Heart right ventricle (tissue), 16 donors: Measurements from ENCODE around the gene DLGAP1. TPM values are rescaled to one million over a fixed set of nuclear protein-coding genes. Genes with fewer than 3 reads are reported as not detected.
"Not testable (repeated sequence)": the region's sequence is repeated elsewhere in the genome, so short reads cannot be mapped to it uniquely, and the experiment has no call there.

Experiments
- ATAC-seq, 8 donors: fragments of 200-7000 bp; cut with Tn5 transposase; one replicate each; pipeline ENCODE4 v1.9.1; 2020; ENCODE audit warnings: mild to moderate bottlenecking in 8 of 8, moderate library complexity in 8 of 8, moderate number of reproducible peaks in 1 of 8
- DNase-seq, 2 donors: peaks; one replicate each; pipeline ENCODE4 v3.0.0-alpha.2; 2020
- H3K27ac ChIP-seq, 10 donors: fragments of 200-600 bp; sonication (generic) in 2 of 10; one replicate each; pipeline versions ENCODE4 v1.5.0 to v1.8.0; 2020 to 2022; ENCODE audit warnings: mild to moderate bottlenecking in 3 of 10
- H3K27me3 ChIP-seq, 7 donors: fragments of 200-600 bp; one replicate each; pipeline ENCODE4 v1.8.0; 2021 to 2022; ENCODE audit warnings: mild to moderate bottlenecking in 2 of 7
- H3K36me3 ChIP-seq, 9 donors: fragments of 200-600 bp; sonication (generic) in 1 of 9; one replicate each; pipeline versions ENCODE4 v1.5.0 to v1.8.0; 2020 to 2022; ENCODE audit warnings: mild to moderate bottlenecking in 2 of 9
- H3K4me1 ChIP-seq, 9 donors: fragments of 200-600 bp; sonication (generic) in 1 of 9; one replicate each; pipeline versions ENCODE4 v1.5.0 to v1.8.0; 2020 to 2022; ENCODE audit warnings: mild to moderate bottlenecking in 4 of 9
- H3K4me3 ChIP-seq, 10 donors: fragments of 200-600 bp; sonication (generic) in 2 of 10; one replicate each; pipeline versions ENCODE4 v1.5.0 to v1.8.0; 2020 to 2022; ENCODE audit warnings: mild to moderate bottlenecking in 7 of 10, moderate library complexity in 2 of 10
- H3K9me3 ChIP-seq, 11 donors: fragments of 200-600 bp in 10 of 11; sonication (generic) in 2 of 11; one replicate each; pipeline versions ENCODE4 v1.5.0 to v1.8.0; 2013 to 2022; ENCODE audit warnings: mild to moderate bottlenecking in 2 of 11, control low read depth in 1 of 11, moderate library complexity in 1 of 11
- WGBS, 2 donors: extraction: QIAGEN DNeasy Blood & Tissue Kit; methylation state at CpG; one replicate each; pipeline ENCODE4 v1.1.7; 2013; ENCODE audit warnings: inconsistent platforms in 1 of 2; 5-methylcytosine and 5-hydroxymethylcytosine counted together
- intact Hi-C, 10 donors: fragments of 100-400 bp; cut with DNase I; formaldehyde crosslinking; loops; one replicate each; pipeline versions ENCODE4 v1.11.1 to v1.14.2; 2022
- polyA plus RNA-seq, 2 donors: library from polyadenylated mRNA; stranded (reverse); fragments of 200-250 nt; gene quantifications; one replicate each; pipeline ENCODE4 v1.2.3, GENCODE V29; 2013
- total RNA-seq, 10 donors: library from RNA; stranded (reverse); fragmentation: NEBNext Ultra II Directional in 3 of 10; extraction: Animal tissue kit (Norgen Biotek cat#: 25700) in 3 of 10; gene quantifications; one replicate each; pipeline versions ENCODE4 v1.2.1 to v1.2.4, GENCODE V29; 2021 to 2023
- TF ChIP-seq, protein P1 (sequence below), 9 donors: fragments of 200-600 bp; sonication (generic) in 2 of 9; IDR thresholded peaks; one replicate each; pipeline versions ENCODE4 v1.5.0 to v1.8.0; 2021 to 2022; ENCODE audit warnings: antibody characterized with exemption in 9 of 9, mild to moderate bottlenecking in 5 of 9, moderate library complexity in 1 of 9
- donor health status: Arrhythmogenic right ventricular cardiomyopathy.
- donor health status: ischemic (EF 13 %, LVEDD 7.1; RV severe dilation, severe dysfunction).
- donor health status: healthy with polysubstance abuse.
- donor health status: DM: no; HTN: yes; CAD: no.
- donor health status: DM: no; HTN: no; CAD: no.
- donor health status: ischemic (EF 25% LVEDD 6.9; RV normal size, moderate dysfunction).
- donor health status: ischemic (EF 25% LVEDD 5.7; RV mildly dilated, moderate dysfunction).
- donor health status: healthy.
- donor health status: DM: yes; HTN: yes; CAD: no.
- donor health status: Ischemic cardiomyopathy.
- donor health status: ischemic (EF 35%, LVEDD 5.7; RV mildly dilated, moderate dysfunction).
- donor health status: nonischemic (EF 11% LVEDD 7.7; RV severe dilation, severe dysfunction).
- donor health status: DM: yes; HTN: yes; CAD: no.
- donor health status: PGD.
- donor health status: ischemic (EF 29% LVEDD 5.4; RV normal size, mild dysfunction).
- donor health status: nonischemic (EF 23%, LVEDD 6.1; RV moderate dilation, normal function).

Gene DLGAP1
- total and polyA plus RNA-seq, 12 donors = 0.07 to 7.2 (median 1.0) TPM; not detected in 2

DNA sequence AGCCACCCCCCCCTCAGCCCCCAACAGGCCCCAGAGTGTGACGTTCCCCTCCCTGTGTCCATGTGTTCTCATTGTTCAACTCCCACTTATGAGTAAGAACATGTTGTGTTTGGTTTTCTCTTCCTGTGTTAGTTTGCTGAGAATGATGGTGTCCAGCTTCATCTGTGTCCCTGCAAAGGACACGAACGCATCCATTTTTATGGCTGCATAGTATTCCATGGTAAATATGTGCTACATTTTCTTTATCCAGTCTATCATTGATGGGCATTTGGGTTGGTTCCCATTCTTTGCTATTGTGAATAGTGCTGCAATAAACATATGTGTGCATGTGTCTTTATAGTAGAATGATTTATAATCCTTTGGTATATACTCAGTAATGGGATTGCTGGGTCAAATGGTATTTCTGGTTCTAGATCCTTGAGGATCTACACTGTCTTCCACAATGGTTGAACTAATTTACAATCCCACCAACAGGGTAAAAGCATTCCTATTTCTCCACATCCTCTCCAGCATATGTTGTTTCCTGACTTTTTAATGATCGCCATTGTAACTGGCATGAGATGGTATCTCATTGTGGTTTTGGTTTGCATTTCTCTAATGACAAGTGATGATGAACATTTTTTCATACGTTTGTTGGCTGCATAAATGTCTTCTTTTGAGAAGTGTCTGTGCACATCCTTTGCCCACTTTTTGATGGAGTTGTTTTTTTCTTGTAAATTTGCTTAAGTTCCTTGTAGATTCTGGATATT, 760.9 kb downstream of the DLGAP1 start:
- DNase-seq, H3K36me3 ChIP-seq, intact Hi-C loops, H3K4me3 ChIP-seq, ATAC-seq, H3K27me3 ChIP-seq, H3K27ac ChIP-seq: not testable (repeated sequence)
- Histone ChIP-seq H3K9me3 (peaks cover 0 to 14% (median 0%) of the 10 kb centered on the region in 11 donors), H3K4me1 (peaks cover 0 to 12% (median 0%) of the 10 kb centered on the region in 9 donors)
- whole genome bisulfite sequencing, 2 donors = 81 to 85% methylated on average over 5 of the region's 5 CpGs

DNA sequence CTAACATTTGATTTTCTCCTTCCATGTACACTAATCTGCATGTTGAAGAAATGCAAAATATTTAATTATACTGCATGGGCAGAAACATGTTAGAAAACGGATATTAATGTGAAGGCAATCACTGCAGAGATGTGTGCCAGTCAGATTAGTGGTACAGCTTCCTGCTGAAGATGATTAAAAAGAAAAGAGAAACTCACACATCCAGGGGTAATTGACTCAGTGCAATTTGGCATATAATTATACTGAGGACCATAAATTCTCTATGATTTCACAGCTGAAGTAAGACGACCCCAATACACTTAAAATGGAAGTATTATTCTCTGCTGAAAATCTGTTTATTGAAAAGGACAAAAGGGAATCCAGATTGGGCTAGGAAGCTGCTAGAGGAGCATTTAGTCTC, 761.7 kb downstream of the DLGAP1 start:
- intact Hi-C loops = no loop called here
- no peak overlapping the region for H3K27ac ChIP-seq
- WGBS, 2 donors = 74 to 77% methylated on average over 2 of the region's 2 CpGs

DNA sequence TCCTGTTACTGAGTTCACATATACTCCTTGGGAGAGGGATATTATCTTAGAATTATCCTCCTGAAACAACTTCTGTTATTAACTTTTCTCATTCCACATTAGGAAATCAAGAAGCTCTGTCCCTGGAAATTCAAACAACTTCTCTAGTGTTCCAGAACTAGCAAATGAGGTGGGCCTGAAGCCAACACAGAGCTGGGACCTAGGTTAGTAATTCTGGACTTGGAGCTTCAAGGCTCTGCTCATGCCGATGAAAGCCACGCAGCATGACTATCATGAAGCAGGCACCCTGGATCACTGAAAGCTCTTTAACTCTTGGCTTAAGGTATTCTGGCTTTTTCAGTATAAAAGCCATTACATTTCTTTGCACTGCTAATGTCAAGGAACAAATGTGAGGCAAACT, 762.4 kb downstream of the DLGAP1 start:
- peaks cover 0 to 8% (median 0%) of the 10 kb centered on the region in 11 donors for H3K9me3 ChIP-seq
- 74 to 89% methylated on average over 2 of the region's 2 CpGs for WGBS, 2 donors
- DNase-seq = no peak
- H3K4me1 ChIP-seq = peaks cover 0 to 11% (median 0%) of the 10 kb centered on the region in 9 donors
- no peaks in the 10 kb centered on the region for H3K36me3 ChIP-seq
- no peak overlapping the region for H3K4me3 ChIP-seq
- peak overlapping the region in 2 of 10 donors; percentile 6 to 38 for H3K27ac ChIP-seq
- no peaks in the 10 kb centered on the region for H3K27me3 ChIP-seq
- TF ChIP-seq, protein P1, sequence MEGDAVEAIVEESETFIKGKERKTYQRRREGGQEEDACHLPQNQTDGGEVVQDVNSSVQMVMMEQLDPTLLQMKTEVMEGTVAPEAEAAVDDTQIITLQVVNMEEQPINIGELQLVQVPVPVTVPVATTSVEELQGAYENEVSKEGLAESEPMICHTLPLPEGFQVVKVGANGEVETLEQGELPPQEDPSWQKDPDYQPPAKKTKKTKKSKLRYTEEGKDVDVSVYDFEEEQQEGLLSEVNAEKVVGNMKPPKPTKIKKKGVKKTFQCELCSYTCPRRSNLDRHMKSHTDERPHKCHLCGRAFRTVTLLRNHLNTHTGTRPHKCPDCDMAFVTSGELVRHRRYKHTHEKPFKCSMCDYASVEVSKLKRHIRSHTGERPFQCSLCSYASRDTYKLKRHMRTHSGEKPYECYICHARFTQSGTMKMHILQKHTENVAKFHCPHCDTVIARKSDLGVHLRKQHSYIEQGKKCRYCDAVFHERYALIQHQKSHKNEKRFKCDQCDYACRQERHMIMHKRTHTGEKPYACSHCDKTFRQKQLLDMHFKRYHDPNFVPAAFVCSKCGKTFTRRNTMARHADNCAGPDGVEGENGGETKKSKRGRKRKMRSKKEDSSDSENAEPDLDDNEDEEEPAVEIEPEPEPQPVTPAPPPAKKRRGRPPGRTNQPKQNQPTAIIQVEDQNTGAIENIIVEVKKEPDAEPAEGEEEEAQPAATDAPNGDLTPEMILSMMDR (IDR thresholded peaks at IDR 0.05) = no peak
- no peak for ATAC-seq
- intact Hi-C loops = no loop called here

More for the DNA sequence above, 761.7 kb downstream of the DLGAP1 start:
- Histone ChIP-seq H3K27me3 (no peaks in the 10 kb centered on the region), H3K4me3 (no peak overlapping the region), H3K36me3 (no peaks in the 10 kb centered on the region), H3K4me1 (peaks cover 0 to 11% (median 0%) of the 10 kb centered on the region in 9 donors), H3K9me3 (peaks cover 0 to 14% (median 0%) of the 10 kb centered on the region in 11 donors)
- no peak for DNase-seq
- no peak for ATAC-seq
- TF ChIP-seq, protein P1 (IDR thresholded peaks at IDR 0.05) = no peak

DNA sequence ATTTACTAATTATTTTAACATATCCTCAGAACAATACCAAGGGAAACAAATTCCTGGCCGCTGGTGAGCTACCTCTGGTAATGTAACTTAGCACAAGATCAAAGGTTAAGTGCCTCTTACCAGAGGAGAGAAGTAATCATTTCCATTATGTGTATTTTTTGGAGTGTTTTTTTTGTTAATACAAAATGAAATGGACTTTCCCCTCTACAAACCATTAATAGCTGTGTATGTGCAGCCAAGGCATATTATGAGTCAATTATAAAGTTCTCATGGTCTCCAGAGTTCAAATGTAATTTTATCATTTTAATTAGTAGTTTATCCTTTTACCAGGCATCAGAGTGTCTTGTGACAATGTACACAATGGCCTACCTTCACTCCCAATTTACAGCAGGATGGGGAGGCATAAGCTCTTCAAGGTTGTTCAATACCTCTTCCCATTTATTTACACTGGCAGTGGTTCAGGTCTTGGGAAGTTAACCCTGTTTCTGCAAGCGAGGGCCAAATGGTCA, 762.9 kb downstream of the DLGAP1 start:
- no peak overlapping the region for H3K4me3 ChIP-seq
- peaks cover 0 to 8% (median 0%) of the 10 kb centered on the region in 11 donors for H3K9me3 ChIP-seq
- intact Hi-C loops = no loop called here
- peaks cover 0 to 11% (median 0%) of the 10 kb centered on the region in 9 donors for H3K4me1 ChIP-seq
- no peaks in the 10 kb centered on the region for H3K27me3 ChIP-seq
- ATAC-seq (peak in 3 of 8 donors; percentile 49 to 81 (median 56)), DNase-seq (no peak)
- no peaks in the 10 kb centered on the region for H3K36me3 ChIP-seq
- peak overlapping the region in 2 of 10 donors; percentile 6 to 38 for H3K27ac ChIP-seq
- WGBS, 2 donors = 61 to 74% methylated on average over 2 of the region's 2 CpGs
- TF ChIP-seq, protein P1 (IDR thresholded peaks at IDR 0.05) = no peak

DNA sequence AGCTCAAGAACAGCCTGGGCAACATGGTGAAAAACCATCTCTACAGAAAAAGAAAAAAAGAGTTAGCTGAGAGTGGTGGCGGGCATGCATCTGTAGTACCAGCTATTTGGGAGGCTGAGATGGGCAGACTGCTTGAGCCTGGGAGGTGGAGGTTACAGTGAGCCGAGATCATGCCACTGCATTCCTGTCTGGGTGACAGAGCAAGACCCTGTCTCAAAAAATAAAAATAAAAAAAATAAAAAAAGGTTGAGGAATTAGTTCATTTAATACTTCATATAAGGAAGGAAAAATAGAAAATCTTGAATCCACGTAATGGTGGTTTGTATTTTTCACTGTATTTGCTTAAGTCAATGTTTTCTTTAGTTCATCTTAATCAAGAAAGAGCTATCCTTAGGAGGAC, 763.4 kb downstream of the DLGAP1 start:
- 85 to 89% methylated on average over 3 of the region's 3 CpGs for WGBS, 2 donors
- ATAC-seq = no peak

More for the DNA sequence above, 763.4 kb downstream of the DLGAP1 start:
- Histone ChIP-seq H3K9me3 (peaks cover 0 to 13% (median 0%) of the 10 kb centered on the region in 11 donors), H3K4me1 (peaks cover 0 to 11% (median 0%) of the 10 kb centered on the region in 9 donors), H3K27ac (peak overlapping the region in 1 of 10 donors; percentile 38), H3K27me3 (no peaks in the 10 kb centered on the region), H3K4me3 (no peak overlapping the region), H3K36me3 (no peaks in the 10 kb centered on the region)
- intact Hi-C loops = no loop called here
- DNase-seq = no peak
- TF ChIP-seq, protein P1 (IDR thresholded peaks at IDR 0.05) = no peak
